Endothelial cell of umbilical vein (primary cell): ENCODE measurements around the gene TROAP. TPM values are rescaled to one million over a fixed set of nuclear protein-coding genes. Genes with fewer than 3 reads are reported as not detected.

Experiments used
- BruUV-seq: library from RNA; stranded (reverse); fragments of 400-500 nt; replicated peaks from 2 replicates; lab custom pipeline; 2021; lab: Mats Ljungman, UMichigan
- CTCF ChIA-PET: fragments of 300-600, 350-600 bp; sonication (Branson Sonifier 250); formaldehyde crosslinking; loops from one replicate; lab custom pipeline; 2021; ENCODE audit warnings: antibody characterized with exemption, inconsistent platforms; lab: Charles Lee
- POLR2A ChIA-PET: fragments of 300-600, 350-600 bp; sonication (Branson Sonifier 250); formaldehyde crosslinking; loops from one replicate; lab custom pipeline; 2021; ENCODE audit warnings: antibody characterized with exemption, inconsistent platforms; lab: Charles Lee
- DNase-seq: peaks from one replicate; pipeline ENCODE4 v3.0.0-alpha.2; 2011; ENCODE audit warnings: low read depth, low spot score
- FAIRE-seq: peaks from 2 replicates; lab custom pipeline; 2011; peaks lifted over from hg19 to GRCh38; lab: Jason Lieb, UNC
- H2AFZ ChIP-seq: 2 replicates; pipeline ENCODE4 v1.6.0; 2012; ENCODE audit warnings: low read depth, low read length, control low read depth, inconsistent platforms
- H3K27ac ChIP-seq: 2 replicates; pipeline ENCODE4 v1.5.1; 2011; ENCODE audit warnings: low read depth, mild to moderate bottlenecking, control low read depth, low read length, moderate library complexity; ENCODE audit not compliant: insufficient read depth
- H3K27me3 ChIP-seq, 2 experiments: 2 replicates each; pipeline versions ENCODE4 v1.6.0 to v1.6.1; 2011; ENCODE audit warnings: low read length in 2 of 2, mixed read lengths in 1 of 2; ENCODE audit not compliant: control insufficient read depth in 2 of 2, insufficient read depth in 2 of 2
- H3K36me3 ChIP-seq, 2 experiments: 2 replicates in 1 of 2; 3 replicates in 1 of 2; pipeline ENCODE4 v1.5.1; 2011; ENCODE audit warnings: low read length in 2 of 2, mild to moderate bottlenecking in 1 of 2, moderate library complexity in 1 of 2; ENCODE audit not compliant: control insufficient read depth in 2 of 2, insufficient read depth in 2 of 2; ENCODE audit errors: extremely low read depth in 1 of 2
- H3K4me1 ChIP-seq: 3 replicates; pipeline ENCODE4 v1.5.1; 2011; ENCODE audit warnings: mild to moderate bottlenecking, low read length; ENCODE audit not compliant: control insufficient read depth, insufficient read depth; ENCODE audit errors: extremely low read depth
- H3K4me2 ChIP-seq: 2 replicates; pipeline ENCODE4 v1.6.1; 2011; ENCODE audit warnings: low read length, control low read depth, mixed read lengths; ENCODE audit not compliant: insufficient read depth
- H3K4me3 ChIP-seq, 3 experiments: fragments of 200-600 bp in 1 of 3; sonication (generic), shearing (Covaris generic) in 1 of 3; replicated peaks in 1 of 3; 2 replicates each; pipeline ENCODE4 v1.5.1; 2011 to 2016; ENCODE audit warnings: control low read depth in 3 of 3, low read length in 3 of 3, mild to moderate bottlenecking in 2 of 3, inconsistent platforms in 1 of 3, low read depth in 1 of 3, moderate library complexity in 1 of 3; ENCODE audit not compliant: insufficient read depth in 1 of 3
- H3K79me2 ChIP-seq: 2 replicates; pipeline ENCODE4 v1.6.0; 2012; ENCODE audit warnings: low read length, inconsistent platforms; ENCODE audit not compliant: control insufficient read depth, insufficient read depth
- H3K9ac ChIP-seq: replicated peaks from 2 replicates; pipeline ENCODE3; 2011; ENCODE audit warnings: low read length, control low read depth; ENCODE audit not compliant: insufficient read depth; ENCODE audit errors: extremely low read depth
- H3K9me1 ChIP-seq: replicated peaks from 3 replicates; pipeline ENCODE4 v1.6.0; 2011; ENCODE audit warnings: mild to moderate bottlenecking, low read length; ENCODE audit not compliant: control insufficient read depth, insufficient read depth; ENCODE audit errors: extremely low read depth
- H3K9me3 ChIP-seq: replicated peaks from 2 replicates; pipeline ENCODE4 v1.5.1; 2012; ENCODE audit warnings: low read length, inconsistent platforms; ENCODE audit not compliant: control insufficient read depth, insufficient read depth
- H4K20me1 ChIP-seq: replicated peaks from 2 replicates; pipeline ENCODE3; 2011; ENCODE audit warnings: mild to moderate bottlenecking, low read length; ENCODE audit not compliant: control insufficient read depth, insufficient read depth; ENCODE audit errors: extremely low read depth
- EZH2 ChIP-seq: IDR thresholded peaks from 2 replicates; pipeline ENCODE4 v1.6.1; 2012; ENCODE audit warnings: borderline replicate concordance, low read depth, mild to moderate bottlenecking, moderate library complexity, low read length, inconsistent platforms; ENCODE audit not compliant: severe bottlenecking
- FOS ChIP-seq: IDR thresholded peaks from 2 replicates; pipeline ENCODE4 v1.6.1; 2011; ENCODE audit warnings: mild to moderate bottlenecking, low read length, moderate library complexity, borderline replicate concordance; ENCODE audit not compliant: insufficient read depth
- GATA2 ChIP-seq: IDR thresholded peaks from 2 replicates; pipeline ENCODE4 v1.7.0; 2011; ENCODE audit warnings: low read depth, mild to moderate bottlenecking, moderate library complexity, mixed read lengths, low read length; ENCODE audit not compliant: insufficient read length, insufficient read depth
- JUN ChIP-seq: IDR thresholded peaks from 2 replicates; pipeline ENCODE4 v1.6.1; 2011; ENCODE audit warnings: borderline replicate concordance, low read depth; ENCODE audit not compliant: insufficient read length, insufficient read depth
- MAX ChIP-seq: IDR thresholded peaks from 2 replicates; pipeline ENCODE4 v1.6.1; 2011; ENCODE audit not compliant: insufficient read depth, insufficient read length
- MYC ChIP-seq: IDR thresholded peaks from one replicate; pipeline ENCODE4 v1.6.1; 2011; ENCODE audit warnings: mild to moderate bottlenecking, low read depth, low read length
- POLR2A ChIP-seq: IDR thresholded peaks from 2 replicates; pipeline ENCODE4 v1.6.1; 2012; ENCODE audit warnings: low read depth, mild to moderate bottlenecking, control low read depth, low read length
- POLR2AphosphoS5 ChIP-seq: IDR thresholded peaks from 2 replicates; pipeline ENCODE4 v1.6.1; 2012; ENCODE audit warnings: low read depth, mild to moderate bottlenecking, control low read depth, low read length, moderate library complexity; ENCODE audit not compliant: insufficient read depth
- dilution Hi-C: fragments of 300-500 bp; cut with MboI; formaldehyde crosslinking; loops from one replicate; pipeline ENCODE4 v1.15.0; 2019; ENCODE audit warnings: low sequenced_read_pairs; ENCODE audit not compliant: extremely low pct_ligation_motif_present
- intact Hi-C: fragments of 100-400 bp; cut with micrococcal nuclease; formaldehyde crosslinking; loops from one replicate; pipeline ENCODE4 v1.10.0; 2022
- polyA plus RNA-seq, 4 experiments: library from polyadenylated mRNA; depleted of rRNA in 3 of 4; stranded (reverse) in 3 of 4; unstranded in 1 of 4; fragments of >200 nt; gene quantifications; 2 replicates each; pipeline versions ENCODE4 v1.2.1 to v1.2.3, GENCODE V29; 2011 to 2012; ENCODE audit warnings: missing spikeins in 1 of 4
- total RNA-seq: library from RNA; stranded (reverse); gene quantifications from 2 replicates; pipeline ENCODE4 v1.2.3, GENCODE V29; 2021
- TF ChIP-seq, protein P1 (sequence below), 2 donors: IDR thresholded peaks; 1 replicate in 1 of 2; 2 replicates in 1 of 2; pipeline ENCODE4 v1.5.1; 2011; ENCODE audit warnings: low read length in 2 of 2, mild to moderate bottlenecking in 2 of 2, moderate library complexity in 2 of 2, control low read depth in 1 of 2, inconsistent platforms in 1 of 2, low read depth in 1 of 2; ENCODE audit not compliant: insufficient read depth in 1 of 2; ENCODE audit errors: extremely low read depth in 1 of 2

The TROAP gene
- total and polyA plus RNA-seq, 2 donors (not counting 3 experiments of a cell fraction or from before 2014, with no cell fraction given): 31.7 to 68.6 TPM

DNA sequence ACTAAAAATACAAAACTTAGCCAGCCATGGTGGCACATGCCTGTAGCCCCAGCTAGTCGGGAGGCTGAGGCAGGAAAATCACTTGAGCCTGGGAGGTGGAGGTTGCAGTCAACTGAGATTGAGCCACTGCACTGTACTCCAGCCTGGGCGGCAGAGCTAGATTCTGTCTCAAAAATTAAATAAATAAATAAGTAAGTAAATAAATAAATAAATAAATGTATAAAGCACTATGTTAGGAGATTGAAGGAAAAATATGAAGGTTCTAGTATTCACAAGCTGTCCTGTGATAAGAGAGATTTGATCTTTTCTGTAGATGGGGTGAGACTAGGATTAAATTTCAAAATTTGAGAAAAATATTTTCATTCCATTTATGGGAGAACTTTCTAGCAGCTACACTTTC lies 29.3 kb downstream of the TROAP start:
- no TSS peak for BruUV-seq
- H3K4me1 ChIP-seq: peaks cover 9% of the 10 kb centered on the region
- H3K36me3 ChIP-seq: no peaks in the 10 kb centered on the region
- intact Hi-C loops (no loop called here), dilution Hi-C loops (loop anchor here (25.0 kb wide), 1 partner anchor 160 kb away; no protein-coding TSS in a partner anchor)
- H3K79me2 ChIP-seq: no peaks in the 10 kb centered on the region
- ChIA-PET CTCF (interaction anchor here (1.1 to 8.0 kb wide), 6 partner anchors 10 to 162 kb away, joined by 3 to 280 read pairs (median 6); partner anchors contain the start of gene C1QL4), POLR2A (no interaction called here)
- DNase-seq (no peak), FAIRE-seq (no peak)
- H2AFZ ChIP-seq: no peak overlapping the region
- H3K4me2 ChIP-seq: no peak overlapping the region
- peaks cover under 1% of the 10 kb centered on the region in 2 experiments for H3K27me3 ChIP-seq
- no peaks in the 10 kb centered on the region for H4K20me1 ChIP-seq
- H3K9me3 ChIP-seq: no peaks in the 10 kb centered on the region
- H3K9ac ChIP-seq: no peak overlapping the region
- TF ChIP-seq MYC (no peak), GATA2 (no peak), POLR2AphosphoS5 (no peak), MAX (no peak), FOS (no peak), EZH2 (no peak), POLR2A (no peak), JUN (no peak)
- TF ChIP-seq, protein P1, sequence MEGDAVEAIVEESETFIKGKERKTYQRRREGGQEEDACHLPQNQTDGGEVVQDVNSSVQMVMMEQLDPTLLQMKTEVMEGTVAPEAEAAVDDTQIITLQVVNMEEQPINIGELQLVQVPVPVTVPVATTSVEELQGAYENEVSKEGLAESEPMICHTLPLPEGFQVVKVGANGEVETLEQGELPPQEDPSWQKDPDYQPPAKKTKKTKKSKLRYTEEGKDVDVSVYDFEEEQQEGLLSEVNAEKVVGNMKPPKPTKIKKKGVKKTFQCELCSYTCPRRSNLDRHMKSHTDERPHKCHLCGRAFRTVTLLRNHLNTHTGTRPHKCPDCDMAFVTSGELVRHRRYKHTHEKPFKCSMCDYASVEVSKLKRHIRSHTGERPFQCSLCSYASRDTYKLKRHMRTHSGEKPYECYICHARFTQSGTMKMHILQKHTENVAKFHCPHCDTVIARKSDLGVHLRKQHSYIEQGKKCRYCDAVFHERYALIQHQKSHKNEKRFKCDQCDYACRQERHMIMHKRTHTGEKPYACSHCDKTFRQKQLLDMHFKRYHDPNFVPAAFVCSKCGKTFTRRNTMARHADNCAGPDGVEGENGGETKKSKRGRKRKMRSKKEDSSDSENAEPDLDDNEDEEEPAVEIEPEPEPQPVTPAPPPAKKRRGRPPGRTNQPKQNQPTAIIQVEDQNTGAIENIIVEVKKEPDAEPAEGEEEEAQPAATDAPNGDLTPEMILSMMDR (IDR thresholded peaks at IDR 0.05; ENCODE audit: extremely low read depth in 1 of 2, insufficient read depth in 1 of 2, low read depth in 1 of 2, low read length in 2 of 2): no peak
- no peak overlapping the region for H3K4me3 ChIP-seq
- no peaks in the 10 kb centered on the region for H3K9me1 ChIP-seq
- H3K27ac ChIP-seq: no peak overlapping the region
